Inferior parietal cortex (tissue), 1 donor: ENCODE measurements around the gene IL17RC.
A peak's percentile ranks its signal among the peaks of the same experiment; 100 is the strongest.

Source experiments
- DNase-seq: peaks from one replicate; pipeline ENCODE4 v3.0.0-alpha.2; 2016; ENCODE audit errors: extremely low spot score

The IL17RC gene

DNA sequence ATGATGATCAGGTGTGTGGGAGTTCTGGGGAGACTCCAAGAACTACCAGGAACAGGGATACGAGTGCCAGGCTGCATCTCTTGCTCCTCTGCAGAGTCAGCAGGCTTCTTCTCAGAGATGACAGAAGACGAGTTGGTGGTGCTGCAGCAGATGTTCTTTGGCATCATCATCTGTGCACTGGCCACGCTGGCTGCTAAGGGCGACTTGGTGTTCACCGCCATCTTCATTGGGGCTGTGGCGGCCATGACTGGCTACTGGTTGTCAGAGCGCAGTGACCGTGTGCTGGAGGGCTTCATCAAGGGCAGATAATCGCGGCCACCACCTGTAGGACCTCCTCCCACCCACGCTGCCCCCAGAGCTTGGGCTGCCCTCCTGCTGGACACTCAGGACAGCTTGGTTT lies 27.4 kb downstream of the IL17RC start:
- peak; percentile 42 for DNase-seq

DNA sequence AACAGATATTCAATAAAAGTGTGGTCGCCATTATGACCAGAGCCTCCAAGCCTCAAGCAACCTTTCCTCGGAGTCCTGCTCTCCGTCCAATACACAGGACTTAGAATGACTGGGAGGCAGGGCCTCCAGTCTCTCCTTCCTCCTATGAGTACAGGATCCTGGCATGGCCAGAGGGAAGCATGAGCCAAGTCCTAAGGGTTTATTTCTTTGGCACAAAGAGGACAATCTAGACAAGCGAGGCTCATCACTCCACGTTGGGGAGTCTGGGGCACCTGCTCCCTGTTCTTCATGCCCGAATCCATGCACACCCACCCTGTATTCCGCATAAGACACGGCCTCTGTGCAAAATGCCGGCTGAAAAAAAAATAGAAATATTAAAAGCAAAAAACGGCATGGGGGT lies 28.5 kb downstream of the IL17RC start:
- DNase-seq = no peak

- DNase-seq = peak; percentile 74
These were observed 29.5 kb downstream of the IL17RC start for GRCh38 chr3:9946112-9947024.

- peak; percentile 40 for DNase-seq
These were observed 30.4 kb downstream of the IL17RC start for GRCh38 chr3:9947025-9947995.

DNA sequence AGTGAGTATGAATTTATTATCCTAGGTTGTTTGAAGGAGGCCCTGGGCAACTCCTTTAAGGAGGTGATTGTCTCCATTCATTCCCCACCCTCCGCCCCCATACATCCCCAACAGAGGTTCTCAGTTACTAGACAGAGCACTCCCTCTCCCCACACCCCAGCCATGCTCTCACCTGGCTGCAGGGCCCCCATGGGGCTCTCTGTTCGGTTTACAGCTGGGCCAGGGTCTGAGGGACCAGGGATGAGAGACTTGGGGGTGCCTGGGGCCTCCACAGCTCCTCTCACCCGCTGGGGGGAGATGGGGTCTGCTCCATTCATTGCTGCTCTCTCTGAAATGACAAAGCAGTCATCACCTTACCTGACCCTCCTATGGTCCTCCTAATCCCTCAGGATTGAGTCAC lies 31.7 kb downstream of the IL17RC start:
- no peak for DNase-seq

DNA sequence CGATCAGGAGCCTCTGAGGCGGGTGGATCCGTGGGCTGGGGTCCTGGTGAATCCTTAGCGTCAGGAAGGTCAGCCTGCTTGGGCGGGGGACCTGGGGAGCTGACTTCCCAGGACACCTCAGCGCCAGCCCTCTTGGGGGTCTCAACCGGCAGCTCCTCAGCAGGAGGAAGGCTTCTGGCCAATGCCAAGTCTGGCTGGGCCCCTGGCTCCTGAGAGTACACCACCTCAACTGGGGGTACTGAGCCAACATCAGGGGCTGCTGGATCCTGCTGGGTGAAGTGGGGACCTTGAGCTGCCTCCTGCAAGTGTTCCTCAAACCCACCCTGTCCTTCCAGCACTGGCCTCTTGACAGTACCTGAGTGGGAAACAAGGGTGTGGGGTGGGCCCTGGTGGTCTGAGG lies 32.2 kb downstream of the IL17RC start:
- DNase-seq = no peak

GRCh38 chr3:9949626-9950025 lies 32.7 kb downstream of the IL17RC start:
- no peak for DNase-seq

- no peak for DNase-seq
These were observed 34.2 kb downstream of the IL17RC start for GRCh38 chr3:9951126-9951525.

DNA sequence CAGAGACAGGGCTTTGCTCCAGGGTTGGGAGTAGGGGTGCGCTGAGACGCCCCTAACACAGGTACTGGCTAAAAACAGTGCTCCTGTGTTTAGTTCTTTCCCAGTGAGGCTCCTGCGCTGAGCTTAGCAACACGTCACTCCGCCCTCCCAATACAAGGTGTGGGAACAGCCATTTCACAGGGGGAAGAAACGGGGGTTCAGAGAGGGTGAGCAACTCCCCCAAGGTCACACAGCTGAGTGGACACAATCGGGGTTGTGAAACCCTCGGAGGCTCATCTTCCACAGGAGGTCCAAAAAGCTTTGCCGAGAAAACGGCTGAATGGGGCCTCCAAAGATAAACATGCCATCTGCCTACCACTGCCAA lies 34.7 kb downstream of the IL17RC start:
- no peak for DNase-seq

DNA sequence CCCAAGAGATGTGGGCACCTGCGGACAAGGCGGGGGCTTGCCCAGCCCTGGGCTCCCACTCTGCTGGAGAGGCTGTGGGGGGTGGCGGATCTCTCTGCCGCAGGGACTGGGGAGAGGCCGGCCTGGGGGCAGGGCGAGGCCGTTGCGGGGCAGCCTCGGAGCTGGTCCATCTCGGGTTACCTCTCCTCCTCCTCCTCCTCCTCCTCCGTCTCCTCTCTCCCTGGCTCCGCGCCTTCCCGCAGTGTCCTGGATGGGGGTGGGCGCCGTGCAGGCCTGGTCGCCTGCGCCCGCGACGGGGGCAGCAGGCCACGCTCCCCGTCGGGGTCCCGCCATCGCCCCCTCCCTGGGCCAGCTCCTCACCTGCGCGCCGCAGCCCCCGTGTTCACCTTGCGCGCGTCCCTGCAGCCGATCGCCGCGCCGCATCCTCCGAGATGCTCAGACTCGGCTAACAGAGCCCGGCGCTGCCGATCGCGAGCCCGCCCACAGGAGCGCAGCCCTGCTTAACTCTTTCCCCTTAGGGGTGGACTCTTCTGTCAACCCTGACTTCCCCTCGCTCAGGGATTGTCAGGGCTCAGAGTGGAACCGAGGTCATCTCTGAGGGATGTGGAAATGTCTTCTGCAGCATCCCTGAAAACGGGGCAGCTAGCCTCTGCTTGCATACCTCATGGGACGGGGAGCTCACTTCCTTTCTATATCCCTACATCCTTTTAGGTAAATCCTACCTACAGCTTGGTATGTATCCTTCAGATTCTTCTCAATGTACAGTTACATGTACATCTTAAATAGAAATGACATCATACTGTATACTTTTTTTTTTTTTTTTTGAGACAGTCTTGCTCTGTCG lies 35.3 kb downstream of the IL17RC start, which contains the start of gene PRRT3:
PRRT3 (minus strand) TSS at position 447 of the 844 bp plus-strand sequence. CDS start 2,293 bp downstream, outside the sequence.
- DNase-seq = no peak

DNA sequence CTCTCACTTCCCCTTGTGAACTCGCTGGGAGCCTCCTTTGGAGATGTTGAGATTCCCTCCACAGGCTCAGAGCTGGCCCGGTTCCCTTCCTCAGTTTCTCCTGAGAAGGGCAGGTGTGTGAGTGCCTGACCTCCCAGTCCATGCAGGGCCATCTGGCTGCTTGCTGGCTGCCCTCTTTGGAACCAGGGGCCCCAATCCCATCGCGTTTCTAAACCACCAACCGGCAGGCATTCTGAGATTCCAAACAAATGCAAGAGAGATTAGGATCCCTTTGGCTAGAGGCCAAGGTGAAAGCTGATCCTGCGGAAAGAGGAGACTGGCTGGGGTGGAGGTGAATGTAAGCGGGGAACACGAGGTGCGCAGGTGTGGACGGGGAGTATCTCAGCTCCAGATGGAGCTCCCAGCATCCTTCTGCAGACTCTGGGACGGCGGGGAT lies 38.2 kb downstream of the IL17RC start:
- no peak for DNase-seq

DNA sequence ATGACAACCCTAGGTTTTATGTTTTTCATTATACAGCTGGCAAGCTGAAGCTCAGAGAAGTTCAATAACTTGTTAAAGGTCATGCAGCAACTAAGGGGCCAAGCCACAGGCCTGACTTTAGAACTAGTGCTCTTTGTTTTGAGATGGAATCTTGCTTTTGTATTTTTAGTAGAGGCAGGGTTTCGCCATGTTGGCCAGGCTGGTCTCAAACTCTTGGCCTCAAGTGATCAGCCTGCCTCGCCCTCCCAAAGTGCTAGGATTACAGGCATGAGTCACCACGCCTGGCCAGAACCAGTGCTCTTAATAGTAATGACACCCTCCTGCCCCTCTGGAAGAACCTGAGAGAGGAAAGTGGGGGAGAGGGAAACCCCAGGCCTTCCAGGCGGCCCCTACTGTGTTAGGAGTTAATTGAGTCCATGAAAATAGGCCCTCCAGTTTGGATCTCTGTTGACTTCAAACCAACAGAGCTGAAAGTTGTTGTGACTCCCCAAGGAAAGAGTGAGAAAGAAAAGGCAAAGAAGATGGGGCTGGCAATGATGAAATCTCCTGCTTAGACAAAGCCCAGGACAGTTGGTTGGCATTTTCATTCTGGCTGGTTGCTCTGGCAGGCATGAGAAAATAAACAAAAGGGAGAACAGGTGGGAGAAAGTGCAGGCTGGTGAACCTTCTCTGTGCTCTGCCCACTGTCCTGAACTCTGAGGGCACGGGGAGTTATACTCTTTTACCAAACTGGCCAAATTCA lies 38.9 kb downstream of the IL17RC start:
- no peak for DNase-seq

DNA sequence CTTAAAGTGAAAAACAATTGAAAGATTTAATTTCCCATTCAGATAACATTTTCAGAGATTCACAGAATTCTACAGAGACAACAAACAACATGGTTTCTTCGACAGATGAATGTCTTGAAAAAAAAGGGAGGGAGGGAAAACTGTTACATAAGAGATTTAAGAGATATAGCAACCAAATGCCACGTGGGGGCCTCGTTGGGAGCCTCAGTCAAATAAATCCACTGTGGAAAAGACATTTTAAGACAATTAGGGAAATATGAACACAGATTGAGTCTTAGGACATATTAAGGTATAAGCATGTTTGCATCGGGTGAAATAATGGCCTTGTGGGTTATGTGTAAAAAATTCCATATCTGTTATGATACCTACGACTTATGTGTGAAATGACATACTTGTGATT lies 40.3 kb downstream of the IL17RC start:
- DNase-seq = no peak

GRCh38 chr3:9965200-9965875 lies 48.4 kb downstream of the IL17RC start:
- no peak for DNase-seq

- DNase-seq = no peak
These were observed 49.9 kb downstream of the IL17RC start for GRCh38 chr3:9966841-9967240.

DNA sequence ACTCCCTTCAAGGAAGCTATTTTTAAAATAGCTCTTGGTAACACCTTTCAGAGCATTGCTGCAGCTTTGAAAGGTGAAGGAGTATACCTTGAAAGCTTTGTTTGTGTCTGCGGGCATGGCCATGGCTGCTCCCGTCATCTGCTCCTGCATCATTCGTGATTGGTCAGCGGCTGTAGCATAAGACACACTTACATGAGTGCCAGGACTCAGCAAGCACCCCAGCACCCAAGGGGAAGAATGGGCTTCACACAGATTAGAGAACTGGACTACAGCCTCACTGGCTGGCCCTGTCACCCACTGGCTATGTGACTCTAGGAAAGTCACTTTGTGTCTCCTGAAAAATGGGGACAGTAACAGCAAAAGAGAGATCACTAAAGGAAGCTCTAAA lies 52.7 kb downstream of the IL17RC start:
- no peak for DNase-seq

- no peak for DNase-seq
These were observed 53.2 kb downstream of the IL17RC start for GRCh38 chr3:9970020-9970652.

GRCh38 chr3:9976721-9977709 lies 60.1 kb downstream of the IL17RC start:
- peak; percentile 73 for DNase-seq
